ENCODE data around the gene ZNF746.
A peak's percentile ranks its signal among the peaks of the same experiment; 100 is the strongest.

ZNF746 gene

DNA sequence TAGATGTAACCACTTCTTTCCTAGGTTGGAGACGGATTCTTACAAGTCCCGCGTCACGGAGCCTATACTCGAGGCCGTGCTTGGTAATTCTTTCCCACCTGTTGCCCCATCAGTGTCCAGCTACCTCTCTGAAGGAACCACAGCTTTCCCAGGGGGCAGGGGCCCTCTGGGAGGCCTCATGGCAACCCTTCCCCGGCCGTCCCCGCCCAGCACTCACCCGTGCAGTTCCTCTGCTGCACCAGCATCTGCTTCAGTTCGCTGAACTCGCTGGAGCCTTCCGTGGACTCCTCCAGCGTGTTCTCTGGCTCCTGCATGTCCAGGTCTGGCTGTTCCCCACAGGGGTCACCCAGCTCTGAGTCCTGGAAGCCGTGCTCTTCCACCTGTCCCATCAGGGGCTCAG lies 61.3 kb downstream of the ZNF746 start:
- Histone ChIP-seq H3K27me3 (ENCODE audit: control insufficient read depth in 3 of 3, insufficient read depth in 3 of 3, low read depth in 1 of 3, low read length in 3 of 3) (no peaks in the 10 kb centered on the region), H2AK5ac (ENCODE audit: low read depth, low read length) (no peak overlapping the region), H2BK5ac (ENCODE audit: low read length) (no peak overlapping the region), H3K27ac (replicated peaks; ENCODE audit: low read length) (no peak overlapping the region), H3K9me3 (replicated peaks in 1 of 2; ENCODE audit: control insufficient read depth in 2 of 2, insufficient read depth in 1 of 2, low read depth in 1 of 2, low read length in 2 of 2) (peaks cover 0 to 2% of the 10 kb centered on the region in 2 donors), H3K4me1 (ENCODE audit: control insufficient read depth in 2 of 2, insufficient read depth in 1 of 2, low read depth in 1 of 2, low read length in 2 of 2) (no peaks in the 10 kb centered on the region), H3K23ac (ENCODE audit: low read depth, low read length, poor library complexity) (no peak overlapping the region), H4K91ac (ENCODE audit: low read depth, low read length, poor library complexity) (no peak overlapping the region), H2BK120ac (ENCODE audit: low read depth, low read length) (no peak overlapping the region), H3K18ac (ENCODE audit: low read length) (no peak overlapping the region), H3K4me2 (ENCODE audit: insufficient read depth, low read length, poor library complexity, severe bottlenecking) (no peak overlapping the region), H2BK12ac (ENCODE audit: low read length) (no peak overlapping the region), H2AFZ (ENCODE audit: low read length) (no peak overlapping the region), H3K79me1 (ENCODE audit: low read depth, low read length) (no peaks in the 10 kb centered on the region), H3K36me3 (replicated peaks in 1 of 2; ENCODE audit: control insufficient read depth in 2 of 2, insufficient read depth in 2 of 2, low read length in 2 of 2) (peaks cover 24 to 76% of the 10 kb centered on the region in 2 donors), H3K4ac (ENCODE audit: low read length) (no peak overlapping the region), H3K9ac (ENCODE audit: low read depth, low read length, poor library complexity) (no peak overlapping the region), H3K4me3 (ENCODE audit: low read length in 2 of 2) (no peak overlapping the region), H2BK15ac (ENCODE audit: low read length) (no peak overlapping the region), H4K8ac (ENCODE audit: low read depth, low read length) (no peak overlapping the region), H3K14ac (ENCODE audit: low read length) (no peak overlapping the region)
- DNase-seq (ENCODE audit: low spot score): no peak
- no CpG with 5 or more reads among the region's 15 CpGs for WGBS, 2 donors (ENCODE audit: extremely low coverage in 2 of 2, insufficient read length in 2 of 2, insufficient replicate concordance in 1 of 2)

- H3K9me3 ChIP-seq (replicated peaks in 1 of 2; ENCODE audit: control insufficient read depth in 2 of 2, insufficient read depth in 1 of 2, low read depth in 1 of 2, low read length in 2 of 2): peaks cover 0 to 2% of the 10 kb centered on the region in 2 donors
- H4K91ac ChIP-seq (ENCODE audit: low read depth, low read length, poor library complexity): no peak overlapping the region
- DNase-seq (ENCODE audit: low spot score): no peak
- no peak overlapping the region for H2BK15ac ChIP-seq (ENCODE audit: low read length)
- no peak overlapping the region for H3K9ac ChIP-seq (ENCODE audit: low read depth, low read length, poor library complexity)
- H3K27ac ChIP-seq (replicated peaks; ENCODE audit: low read length): no peak overlapping the region
- no peak overlapping the region for H2BK12ac ChIP-seq (ENCODE audit: low read length)
- H4K8ac ChIP-seq (ENCODE audit: low read depth, low read length): no peak overlapping the region
- no peak overlapping the region for H2BK120ac ChIP-seq (ENCODE audit: low read depth, low read length)
- H3K14ac ChIP-seq (ENCODE audit: low read length): no peak overlapping the region
- no peak overlapping the region for H2AK5ac ChIP-seq (ENCODE audit: low read depth, low read length)
- no peaks in the 10 kb centered on the region for H3K79me1 ChIP-seq (ENCODE audit: low read depth, low read length)
- H3K4me2 ChIP-seq (ENCODE audit: insufficient read depth, low read length, poor library complexity, severe bottlenecking): peak overlapping the region; percentile 11
- no peak overlapping the region for H3K23ac ChIP-seq (ENCODE audit: low read depth, low read length, poor library complexity)
- no peaks in the 10 kb centered on the region for H3K27me3 ChIP-seq (ENCODE audit: control insufficient read depth in 3 of 3, insufficient read depth in 3 of 3, low read depth in 1 of 3, low read length in 3 of 3)
- no peak overlapping the region for H3K4ac ChIP-seq (ENCODE audit: low read length)
- no peak overlapping the region for H3K18ac ChIP-seq (ENCODE audit: low read length)
- H2BK5ac ChIP-seq (ENCODE audit: low read length): no peak overlapping the region
- no peak overlapping the region for H3K4me3 ChIP-seq (ENCODE audit: low read length in 2 of 2)
- no peaks in the 10 kb centered on the region for H3K4me1 ChIP-seq (ENCODE audit: control insufficient read depth in 2 of 2, insufficient read depth in 1 of 2, low read depth in 1 of 2, low read length in 2 of 2)
- H3K36me3 ChIP-seq (replicated peaks in 1 of 2; ENCODE audit: control insufficient read depth in 2 of 2, insufficient read depth in 2 of 2, low read length in 2 of 2): peaks cover 28 to 81% of the 10 kb centered on the region in 2 donors
- WGBS, 2 donors (ENCODE audit: extremely low coverage in 2 of 2, insufficient read length in 2 of 2, insufficient replicate concordance in 1 of 2): no CpG with 5 or more reads among the region's 8 CpGs
- H2AFZ ChIP-seq (ENCODE audit: low read length): no peak overlapping the region
These were observed 64.5 kb downstream of the ZNF746 start for GRCh38 chr7:149433124-149433523.

GRCh38 chr7:149432121-149432691 lies 65.4 kb downstream of the ZNF746 start:
- Histone ChIP-seq H4K91ac (ENCODE audit: low read depth, low read length, poor library complexity) (no peak overlapping the region), H3K4me1 (ENCODE audit: control insufficient read depth in 2 of 2, insufficient read depth in 1 of 2, low read depth in 1 of 2, low read length in 2 of 2) (peaks cover 0 to 1% of the 10 kb centered on the region in 2 donors), H2AK5ac (ENCODE audit: low read depth, low read length) (no peak overlapping the region), H3K4ac (ENCODE audit: low read length) (no peak overlapping the region), H2BK120ac (ENCODE audit: low read depth, low read length) (no peak overlapping the region), H3K36me3 (replicated peaks in 1 of 2; ENCODE audit: control insufficient read depth in 2 of 2, insufficient read depth in 2 of 2, low read length in 2 of 2) (peaks cover 28 to 78% of the 10 kb centered on the region in 2 donors), H2BK5ac (ENCODE audit: low read length) (no peak overlapping the region), H3K23ac (ENCODE audit: low read depth, low read length, poor library complexity) (no peak overlapping the region), H3K4me2 (ENCODE audit: insufficient read depth, low read length, poor library complexity, severe bottlenecking) (no peak overlapping the region), H3K27ac (replicated peaks; ENCODE audit: low read length) (no peak overlapping the region), H3K4me3 (ENCODE audit: low read length in 2 of 2) (no peak overlapping the region), H2BK12ac (ENCODE audit: low read length) (no peak overlapping the region), H2AFZ (ENCODE audit: low read length) (no peak overlapping the region), H2BK15ac (ENCODE audit: low read length) (no peak overlapping the region), H3K27me3 (ENCODE audit: control insufficient read depth in 3 of 3, insufficient read depth in 3 of 3, low read depth in 1 of 3, low read length in 3 of 3) (no peaks in the 10 kb centered on the region), H3K79me1 (ENCODE audit: low read depth, low read length) (no peaks in the 10 kb centered on the region), H4K8ac (ENCODE audit: low read depth, low read length) (no peak overlapping the region), H3K18ac (ENCODE audit: low read length) (no peak overlapping the region), H3K14ac (ENCODE audit: low read length) (peak overlapping the region; percentile 94), H3K9ac (ENCODE audit: low read depth, low read length, poor library complexity) (no peak overlapping the region), H3K9me3 (replicated peaks in 1 of 2; ENCODE audit: control insufficient read depth in 2 of 2, insufficient read depth in 1 of 2, low read depth in 1 of 2, low read length in 2 of 2) (peaks cover 0 to 2% of the 10 kb centered on the region in 2 donors)
- DNase-seq (ENCODE audit: low spot score): no peak
- WGBS, 2 donors (ENCODE audit: extremely low coverage in 2 of 2, insufficient read length in 2 of 2, insufficient replicate concordance in 1 of 2): no CpG with 5 or more reads among the region's 53 CpGs

DNA sequence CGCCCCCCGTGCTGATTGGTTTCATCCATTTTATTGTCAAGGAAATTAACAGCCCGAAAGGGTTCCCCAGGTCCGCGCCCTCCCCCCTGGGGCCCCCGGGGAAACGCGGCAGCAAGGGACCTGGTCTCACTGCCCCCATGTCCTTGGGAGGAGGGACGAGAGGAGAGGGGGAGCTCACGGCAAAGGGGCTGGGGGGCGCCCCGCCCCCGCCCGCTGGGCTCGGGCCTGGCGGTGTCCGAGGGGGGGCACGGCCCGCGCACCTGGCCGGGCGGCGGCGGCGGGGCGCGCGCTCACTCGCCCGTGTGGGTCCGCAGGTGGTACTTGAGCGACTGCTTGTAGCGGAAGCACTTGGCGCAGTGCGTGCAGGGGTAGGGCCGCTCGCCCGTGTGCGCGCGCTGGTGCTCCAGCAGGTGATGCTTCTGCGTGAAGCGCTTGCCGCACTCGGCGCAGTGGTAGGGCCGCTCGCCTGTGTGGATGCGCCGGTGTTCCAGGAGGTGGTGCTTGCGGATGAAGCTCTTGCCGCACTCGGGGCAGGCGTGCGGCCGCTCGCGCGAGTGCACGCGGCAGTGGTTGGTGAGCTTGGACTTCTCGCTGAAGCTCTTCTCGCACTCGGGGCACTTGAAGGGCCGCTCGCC lies 66.0 kb downstream of the ZNF746 start:
- H3K9me3 ChIP-seq (replicated peaks in 1 of 2; ENCODE audit: control insufficient read depth in 2 of 2, insufficient read depth in 1 of 2, low read depth in 1 of 2, low read length in 2 of 2): peaks cover 0 to 2% of the 10 kb centered on the region in 2 donors
- peaks cover 0 to 3% of the 10 kb centered on the region in 2 donors for H3K4me1 ChIP-seq (ENCODE audit: control insufficient read depth in 2 of 2, insufficient read depth in 1 of 2, low read depth in 1 of 2, low read length in 2 of 2)
- H2AK5ac ChIP-seq (ENCODE audit: low read depth, low read length): no peak overlapping the region
- H2BK15ac ChIP-seq (ENCODE audit: low read length): no peak overlapping the region
- H2BK5ac ChIP-seq (ENCODE audit: low read length): no peak overlapping the region
- no peak overlapping the region for H3K4me2 ChIP-seq (ENCODE audit: insufficient read depth, low read length, poor library complexity, severe bottlenecking)
- no peaks in the 10 kb centered on the region for H3K79me1 ChIP-seq (ENCODE audit: low read depth, low read length)
- H3K18ac ChIP-seq (ENCODE audit: low read length): no peak overlapping the region
- no peak overlapping the region for H4K8ac ChIP-seq (ENCODE audit: low read depth, low read length)
- no peak overlapping the region for H3K9ac ChIP-seq (ENCODE audit: low read depth, low read length, poor library complexity)
- H2BK12ac ChIP-seq (ENCODE audit: low read length): no peak overlapping the region
- H3K27ac ChIP-seq (replicated peaks; ENCODE audit: low read length): no peak overlapping the region
- no peaks in the 10 kb centered on the region for H3K27me3 ChIP-seq (ENCODE audit: control insufficient read depth in 3 of 3, insufficient read depth in 3 of 3, low read depth in 1 of 3, low read length in 3 of 3)
- H2BK120ac ChIP-seq (ENCODE audit: low read depth, low read length): no peak overlapping the region
- no peak overlapping the region for H3K14ac ChIP-seq (ENCODE audit: low read length)
- no peak overlapping the region for H3K23ac ChIP-seq (ENCODE audit: low read depth, low read length, poor library complexity)
- WGBS, 2 donors (ENCODE audit: extremely low coverage in 2 of 2, insufficient read length in 2 of 2, insufficient replicate concordance in 1 of 2): no CpG with 5 or more reads among the region's 66 CpGs
- no peak overlapping the region for H2AFZ ChIP-seq (ENCODE audit: low read length)
- no peak overlapping the region for H3K4ac ChIP-seq (ENCODE audit: low read length)
- peaks cover 28 to 74% of the 10 kb centered on the region in 2 donors for H3K36me3 ChIP-seq (replicated peaks in 1 of 2; ENCODE audit: control insufficient read depth in 2 of 2, insufficient read depth in 2 of 2, low read length in 2 of 2)
- no peak for DNase-seq (ENCODE audit: low spot score)
- no peak overlapping the region for H3K4me3 ChIP-seq (ENCODE audit: low read length in 2 of 2)
- H4K91ac ChIP-seq (ENCODE audit: low read depth, low read length, poor library complexity): no peak overlapping the region
